Tongue (tissue), 2 donors: ENCODE results near the gene CASQ2. TPM values are rescaled to one million over a fixed set of nuclear protein-coding genes. Genes with fewer than 3 reads are reported as not detected.
"Not testable (repeated sequence)": the region's sequence is repeated elsewhere in the genome, so short reads cannot be mapped to it uniquely, and the experiment has no call there.

Source experiments
- DNase-seq: peaks from one replicate; pipeline ENCODE4 v3.0.0-alpha.2; 2015
- total RNA-seq: library from RNA; depleted of rRNA; stranded (reverse); fragments of >200 nt; gene quantifications from one replicate; pipeline ENCODE4 v1.2.3, GENCODE V29; 2014

Gene CASQ2
- total RNA-seq, 1 donor from 2014 or later = 765 TPM

- DNase-seq = not testable (repeated sequence)
Measured at GRCh38 chr1:115780655-115781054, 12.1 kb upstream of the CASQ2 start.

GRCh38 chr1:115779075-115779474 lies 10.6 kb upstream of the CASQ2 start:
- not testable (repeated sequence) for DNase-seq

- peak; percentile 94 for DNase-seq
Measured at GRCh38 chr1:115771847-115772457, 3.4 kb upstream of the CASQ2 start.

- DNase-seq = no peak
Measured at GRCh38 chr1:115771094-115771846, 2.8 kb upstream of the CASQ2 start.

GRCh38 chr1:115767403-115767802 lies 1.1 kb downstream of the CASQ2 start:
- DNase-seq = peak; percentile 71

GRCh38 chr1:115765091-115765490 lies 3.4 kb downstream of the CASQ2 start:
- DNase-seq = no peak

GRCh38 chr1:115764541-115764940 lies 4.0 kb downstream of the CASQ2 start:
- peak; percentile 61 for DNase-seq

- DNase-seq = no peak
Measured at GRCh38 chr1:115762779-115763178, 5.7 kb downstream of the CASQ2 start.

GRCh38 chr1:115761601-115762302 lies 6.8 kb downstream of the CASQ2 start:
- DNase-seq = no peak

- peak; percentile 87 for DNase-seq
Measured at GRCh38 chr1:115757856-115758255, 10.7 kb downstream of the CASQ2 start.

GRCh38 chr1:115757326-115757725 lies 11.2 kb downstream of the CASQ2 start:
- peak; percentile 68 for DNase-seq

- DNase-seq = no peak
Measured at GRCh38 chr1:115755456-115756370, 12.8 kb downstream of the CASQ2 start.

GRCh38 chr1:115753830-115754229 lies 14.7 kb downstream of the CASQ2 start:
- peak; percentile 95 for DNase-seq

- DNase-seq = peak; percentile 64
Measured at GRCh38 chr1:115753361-115753760, 15.2 kb downstream of the CASQ2 start.

- DNase-seq = no peak
Measured at GRCh38 chr1:115748401-115749150, 19.9 kb downstream of the CASQ2 start.

- DNase-seq = no peak
Measured at GRCh38 chr1:115746021-115746690, 22.4 kb downstream of the CASQ2 start.

GRCh38 chr1:115744646-115745275 lies 23.8 kb downstream of the CASQ2 start:
- DNase-seq = no peak

GRCh38 chr1:115740811-115741210 lies 27.7 kb downstream of the CASQ2 start:
- DNase-seq = no peak

- DNase-seq = no peak
Measured at GRCh38 chr1:115732316-115732715, 36.2 kb downstream of the CASQ2 start.

- no peak for DNase-seq
Measured at GRCh38 chr1:115729756-115730155, 38.8 kb downstream of the CASQ2 start.
